HL-60 (cell line): ENCODE data around the gene VIPR2.

Experiments used
- DNase-seq, 2 experiments: peaks; one replicate each; pipeline ENCODE4 v3.0.0-alpha.2; 2010 to 2020; ENCODE audit warnings: low read depth in 1 of 2, low spot score in 1 of 2
- H3K27ac ChIP-seq: fragments of 250-450 bp; sonication (Bioruptor Pico); replicated peaks from 2 replicates; pipeline ENCODE4 v1.5.1; 2020; ENCODE audit warnings: mild to moderate bottlenecking, moderate library complexity
- H3K27me3 ChIP-seq: fragments of 250-450 bp; sonication (Bioruptor Pico); 2 replicates; pipeline ENCODE4 v1.5.1; 2021; ENCODE audit warnings: mild to moderate bottlenecking, moderate library complexity; ENCODE audit not compliant: insufficient read depth, poor library complexity, severe bottlenecking
- H3K4me3 ChIP-seq: replicated peaks from 2 replicates; pipeline ENCODE4 v1.5.1; 2011; ENCODE audit warnings: mild to moderate bottlenecking, control low read depth, low read length; ENCODE audit not compliant: insufficient read depth
- CTCF ChIP-seq: IDR thresholded peaks from one replicate; pipeline ENCODE4 v1.5.1; 2011; ENCODE audit warnings: low read length, control low read depth, inconsistent platforms; ENCODE audit not compliant: insufficient read depth
- GABPA ChIP-seq: IDR thresholded peaks from 2 replicates; pipeline ENCODE4 v1.6.1; 2012; ENCODE audit warnings: low read depth
- POLR2AphosphoS5 ChIP-seq: IDR thresholded peaks from 2 replicates; pipeline ENCODE4 v1.6.1; 2012; ENCODE audit warnings: low read depth
- REST ChIP-seq: IDR thresholded peaks from 2 replicates; pipeline ENCODE4 v1.6.1; 2012; ENCODE audit warnings: low read depth; ENCODE audit not compliant: insufficient replicate concordance
- SPI1 ChIP-seq: IDR thresholded peaks from 2 replicates; pipeline ENCODE4 v1.6.1; 2012; ENCODE audit warnings: low read depth, mild to moderate bottlenecking, borderline replicate concordance

The VIPR2 gene

GRCh38 chr7:159179241-159179640, 34.6 kb upstream of the VIPR2 start:
- TF ChIP-seq REST (no peak), GABPA (no peak), POLR2AphosphoS5 (no peak), CTCF (no peak), SPI1 (no peak)
- no peak overlapping the region for H3K27ac ChIP-seq
- no peak for DNase-seq
- no peak overlapping the region for H3K4me3 ChIP-seq
- no peaks in the 10 kb centered on the region for H3K27me3 ChIP-seq

GRCh38 chr7:159177284-159177953, 32.8 kb upstream of the VIPR2 start:
- no peaks in the 10 kb centered on the region for H3K27me3 ChIP-seq

More at GRCh38 chr7:159177284-159177953, 32.8 kb upstream of the VIPR2 start:
- TF ChIP-seq GABPA: no peak
- no peak for TF ChIP-seq POLR2AphosphoS5
- no peak for TF ChIP-seq REST
- TF ChIP-seq SPI1: no peak
- TF ChIP-seq CTCF: no peak
- no peak for DNase-seq
- Histone ChIP-seq H3K27ac (no peak overlapping the region), H3K4me3 (no peak overlapping the region)
